Mucosa of descending colon (tissue), 3 donors: ENCODE data around the gene THTPA. TPM values are rescaled to one million over a fixed set of nuclear protein-coding genes. Genes with fewer than 3 reads are reported as not detected.
A peak's percentile ranks its signal among the peaks of the same experiment; 100 is the strongest.

Experiments used
- ATAC-seq: fragments of 200-7000 bp; cut with Tn5 transposase; one replicate; pipeline ENCODE4 v1.9.1; 2020; ENCODE audit warnings: mild to moderate bottlenecking, moderate library complexity
- DNase-seq, 3 donors: peaks; one replicate each; pipeline ENCODE4 v3.0.0-alpha.2; 2020
- H3K36me3 ChIP-seq: fragments of 200-600 bp; one replicate; pipeline ENCODE4 v1.8.0; 2021; ENCODE audit warnings: low read depth, mild to moderate bottlenecking
- H3K4me1 ChIP-seq: fragments of 200-600 bp; one replicate; pipeline ENCODE4 v1.8.0; 2021; ENCODE audit warnings: low read depth, mild to moderate bottlenecking
- H3K4me3 ChIP-seq: fragments of 200-600 bp; one replicate; pipeline ENCODE4 v1.8.0; 2021; ENCODE audit warnings: mild to moderate bottlenecking
- H3K9me3 ChIP-seq: fragments of 200-600 bp; one replicate; pipeline ENCODE4 v1.8.0; 2021; ENCODE audit warnings: mild to moderate bottlenecking
- CTCF ChIP-seq: fragments of 200-600 bp; IDR thresholded peaks from one replicate; pipeline ENCODE4 v1.8.0; 2022; ENCODE audit warnings: antibody characterized with exemption, mild to moderate bottlenecking
- intact Hi-C, 2 donors: fragments of 100-400 bp; cut with DNase I in 1 of 2; cut with micrococcal nuclease in 1 of 2; formaldehyde crosslinking; loops; one replicate each; pipeline versions ENCODE4 v1.11.0 to v1.11.1; 2022; cut with DNase I, micrococcal nuclease
- total RNA-seq, 3 donors: library from RNA; stranded (reverse); fragmentation: NEBNext Ultra II Directional in 2 of 3; extraction: Animal tissue kit (Norgen Biotek cat#: 25700) in 2 of 3; gene quantifications; one replicate each; pipeline versions ENCODE4 v1.2.1 to v1.2.4, GENCODE V29; 2021 to 2023
- donor health status: DM: no; HTN: no; CAD: no; lungs with moderate emphysema.
- donor health status: DM: no; HTN: no; CAD: no.
- donor health status: DM: no; HTN: yes; CAD: no.

The THTPA gene
- total RNA-seq, 3 donors from 2014 or later, result 16.8 to 17.4 (median 17.4) TPM

DNA sequence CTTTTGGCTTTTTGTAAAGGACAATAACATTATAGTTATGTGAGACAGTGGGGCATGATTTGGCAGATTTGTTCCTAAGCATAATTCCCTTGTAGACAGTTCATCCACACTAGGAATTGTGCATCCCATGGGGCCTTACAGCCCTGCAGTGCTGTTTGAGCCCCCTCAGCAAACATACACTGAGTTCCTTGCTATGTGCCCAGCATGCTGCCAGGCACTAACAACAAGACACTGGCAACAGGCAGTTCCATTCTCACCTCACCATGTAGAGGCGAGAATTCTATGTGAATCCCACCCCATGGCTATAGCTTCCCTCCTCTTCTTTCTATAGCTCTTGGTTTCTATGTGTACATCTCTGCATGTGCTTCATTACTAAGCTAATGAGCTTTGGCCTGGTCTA lies 1.9 kb downstream of the THTPA start:
- intact Hi-C loops, result no loop called here
- H3K4me3 ChIP-seq, result no peak overlapping the region
- TF ChIP-seq CTCF, result no peak
- peaks cover 20% of the 10 kb centered on the region for H3K4me1 ChIP-seq
- ATAC-seq (no peak), DNase-seq (no peak)
- H3K9me3 ChIP-seq, result no peaks in the 10 kb centered on the region
- peaks cover 4% of the 10 kb centered on the region for H3K36me3 ChIP-seq

DNA sequence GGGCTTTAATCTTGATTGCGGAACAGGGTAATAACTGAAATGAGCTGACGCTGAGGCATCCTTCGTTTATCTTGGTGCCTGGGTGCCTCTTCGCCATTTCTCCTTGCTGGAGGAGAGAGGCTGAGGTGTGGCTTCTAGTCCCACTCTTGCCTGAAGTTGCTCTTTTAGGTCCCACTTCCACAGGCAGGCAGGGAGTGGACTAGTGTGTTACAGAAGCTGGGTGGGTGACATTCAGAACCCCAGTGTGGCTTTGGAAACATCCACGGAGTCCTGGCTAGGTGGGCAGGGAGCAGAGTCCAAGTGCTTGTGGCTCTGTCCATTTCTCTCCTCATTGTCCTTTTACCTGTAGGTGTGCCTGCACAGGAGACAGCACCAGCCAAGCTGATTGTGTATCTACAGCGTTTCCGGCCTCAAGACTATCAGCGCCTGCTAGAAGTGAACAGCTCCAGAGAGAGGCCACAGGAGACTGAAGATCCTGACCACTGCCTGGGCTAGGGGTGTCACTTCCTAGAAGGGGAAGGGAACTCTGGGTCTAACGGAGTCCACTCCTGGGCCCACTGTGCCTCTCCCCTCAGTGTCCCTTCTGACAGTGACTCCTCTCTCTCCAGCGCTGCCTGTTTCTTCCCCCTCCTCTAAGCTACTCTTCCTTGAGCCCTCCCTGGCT lies 2.4 kb downstream of the THTPA start:
- no peaks in the 10 kb centered on the region for H3K9me3 ChIP-seq
- TF ChIP-seq CTCF, result no peak
- peaks cover 20% of the 10 kb centered on the region for H3K4me1 ChIP-seq
- no peak overlapping the region for H3K4me3 ChIP-seq
- DNase-seq, result no peak
- no peak for ATAC-seq
- H3K36me3 ChIP-seq, result peaks cover 4% of the 10 kb centered on the region
- intact Hi-C loops, result no loop called here

DNA sequence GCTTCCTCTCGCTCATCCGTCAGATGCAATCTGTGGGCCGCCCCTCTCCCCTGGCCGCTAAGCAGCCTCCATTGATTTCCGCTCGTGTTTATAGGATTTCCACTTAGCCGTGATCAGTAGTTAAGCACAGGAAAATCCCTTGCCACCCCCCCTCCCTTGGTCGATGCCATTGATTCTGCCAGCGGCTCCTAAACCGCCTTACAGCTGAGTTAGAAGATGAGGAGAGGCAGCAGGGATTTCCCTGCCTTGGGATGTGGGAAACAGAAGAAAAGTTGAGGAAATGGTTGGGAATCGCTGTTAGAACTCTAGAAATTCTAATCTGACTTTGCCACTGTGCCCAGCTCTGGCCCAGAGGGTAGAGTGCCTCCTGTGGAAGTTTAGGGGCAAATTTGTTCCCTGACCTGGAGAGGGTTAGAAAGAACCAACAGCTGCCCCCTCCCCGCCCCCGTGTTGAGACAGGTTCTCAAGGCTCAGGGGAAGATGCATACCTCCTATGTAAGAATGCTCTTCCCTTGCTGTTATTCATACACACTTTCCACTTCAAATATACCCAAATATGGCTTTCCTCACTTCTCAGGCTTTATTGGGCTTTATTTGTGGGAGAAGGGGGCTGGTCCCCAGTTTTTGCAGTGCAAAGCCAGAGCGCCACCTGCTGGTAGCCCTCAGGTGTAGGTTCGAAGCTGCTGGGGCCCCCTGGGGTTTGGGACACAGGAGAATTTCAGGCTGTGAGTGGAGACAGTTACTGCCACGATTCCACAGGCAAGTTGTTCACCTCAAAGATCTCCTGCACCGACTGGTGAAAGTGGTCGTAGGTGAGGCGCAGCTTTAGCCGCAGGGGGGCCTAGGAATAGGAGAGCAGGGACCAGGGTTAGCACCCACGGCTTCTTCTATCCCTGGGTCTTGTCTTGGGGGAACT lies 3.2 kb downstream of the THTPA start:
- TF ChIP-seq CTCF, result peak; percentile 88
- H3K4me1 ChIP-seq, result peaks cover 20% of the 10 kb centered on the region
- DNase-seq (peak in 2 of 3 donors; percentile 56 to 65), ATAC-seq (no peak)
- H3K36me3 ChIP-seq, result peaks cover 4% of the 10 kb centered on the region
- intact Hi-C loops, result no loop called here
- no peak overlapping the region for H3K4me3 ChIP-seq
- no peaks in the 10 kb centered on the region for H3K9me3 ChIP-seq

DNA sequence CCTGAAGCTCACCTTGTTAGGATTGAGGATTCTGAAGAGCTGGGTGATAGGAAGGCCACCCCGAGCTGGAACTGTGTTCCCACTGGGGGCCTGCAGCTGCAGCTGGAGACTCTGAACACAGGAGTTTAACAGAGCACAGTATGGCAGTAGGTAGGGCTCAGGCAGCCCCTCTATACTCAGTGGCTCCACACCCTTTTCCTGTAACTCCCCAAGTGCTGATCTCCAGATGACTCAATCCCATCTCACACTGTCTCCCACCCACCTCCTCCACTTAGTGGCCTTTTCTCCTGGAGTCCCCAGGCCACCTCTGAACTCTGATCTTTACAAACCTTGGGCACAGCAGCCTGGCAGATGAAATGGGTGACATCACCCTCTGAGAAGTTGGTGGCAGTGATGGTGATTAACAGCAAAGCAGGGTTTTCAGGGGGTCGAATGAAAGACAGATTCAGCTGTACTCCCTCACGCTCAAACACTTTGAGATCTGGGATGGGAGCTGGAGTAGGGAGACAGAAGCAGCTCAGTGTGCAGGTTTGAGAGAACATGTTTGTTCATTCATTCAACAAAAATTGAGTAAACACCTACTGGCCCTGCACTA lies 4.0 kb downstream of the THTPA start:
- H3K9me3 ChIP-seq, result no peaks in the 10 kb centered on the region
- H3K4me3 ChIP-seq, result no peak overlapping the region
- DNase-seq (no peak), ATAC-seq (no peak)
- H3K36me3 ChIP-seq, result peaks cover 4% of the 10 kb centered on the region
- H3K4me1 ChIP-seq, result peaks cover 20% of the 10 kb centered on the region
- intact Hi-C loops, result loop anchor here (5.0 kb wide), 1 partner anchor 83 kb away; no protein-coding TSS in a partner anchor
- TF ChIP-seq CTCF, result no peak

DNA sequence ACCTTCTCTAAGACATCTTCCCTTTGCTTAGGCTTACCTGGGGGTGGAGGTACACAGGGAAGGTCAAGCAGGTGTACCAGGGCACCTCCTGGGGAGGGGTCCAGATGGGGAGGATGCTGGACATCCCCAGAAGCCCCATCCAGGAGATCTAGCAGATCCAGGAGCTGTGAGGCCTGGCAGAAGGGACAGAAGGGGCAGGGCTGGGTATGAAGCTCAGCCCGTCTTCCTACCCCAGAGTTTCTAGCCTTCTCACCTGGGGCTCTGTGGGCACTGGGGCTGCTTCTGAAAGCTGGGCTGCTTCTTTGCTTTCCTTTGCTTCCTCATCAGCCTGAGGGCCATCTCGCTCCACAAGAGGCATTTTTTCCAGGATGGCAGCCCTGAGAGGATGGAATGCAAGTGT lies 5.2 kb downstream of the THTPA start:
- Histone ChIP-seq H3K4me1 (peaks cover 15% of the 10 kb centered on the region), H3K36me3 (peaks cover 4% of the 10 kb centered on the region), H3K4me3 (no peak overlapping the region), H3K9me3 (no peaks in the 10 kb centered on the region)
- DNase-seq (no peak), ATAC-seq (no peak)
- TF ChIP-seq CTCF, result no peak
- intact Hi-C loops, result loop anchor here (5.0 kb wide), 1 partner anchor 84 kb away; no protein-coding TSS in a partner anchor
